ENCODE data around the gene KCNN3.

Gene KCNN3

DNA sequence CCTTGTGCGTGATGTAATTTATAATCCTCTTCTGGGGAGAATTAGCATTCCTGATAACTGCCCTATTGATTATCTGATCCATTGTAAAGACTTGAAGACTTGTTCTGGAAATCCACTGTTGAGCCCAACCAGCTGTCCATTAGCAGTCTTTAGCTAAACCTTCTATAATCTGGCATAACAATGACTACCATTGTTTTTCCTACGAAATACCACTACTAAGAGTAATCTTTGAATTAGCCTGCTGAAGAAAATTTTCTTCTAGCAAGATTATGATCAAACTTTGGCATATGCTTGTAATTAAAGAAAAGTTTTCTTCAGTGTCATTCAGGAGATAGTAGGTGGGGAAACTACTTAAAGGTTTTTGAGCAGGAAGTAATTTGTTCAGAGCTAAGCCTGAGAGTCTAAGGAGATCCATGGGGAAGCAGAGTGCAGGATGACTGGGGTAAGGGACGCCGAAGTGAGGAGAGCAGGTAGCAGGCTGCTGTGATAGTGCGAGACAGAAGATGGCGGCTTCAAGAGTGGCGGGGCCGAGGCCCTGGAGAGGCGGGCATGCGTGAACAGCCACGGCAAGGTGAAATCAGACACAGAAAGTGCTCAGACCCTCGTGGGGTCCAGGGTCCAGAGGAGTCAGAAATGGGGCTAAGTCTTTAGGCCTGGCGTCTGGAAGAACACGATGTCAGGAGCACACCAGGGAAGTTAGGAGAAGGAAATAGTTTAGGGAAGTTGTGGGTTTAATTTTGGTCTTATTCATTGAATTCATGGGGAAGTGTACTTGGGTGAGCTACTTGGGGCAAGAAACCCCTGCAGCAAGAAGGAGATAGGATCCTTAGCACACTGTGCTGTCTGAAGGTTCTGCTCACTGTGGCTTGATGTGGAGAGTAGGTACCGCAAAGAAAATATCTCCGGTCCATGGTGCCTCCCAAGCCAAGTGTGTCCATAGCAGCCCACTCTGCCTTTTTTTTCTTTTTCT lies 149.5 kb downstream of the KCNN3 start:
- DNase-seq = no peak

DNA sequence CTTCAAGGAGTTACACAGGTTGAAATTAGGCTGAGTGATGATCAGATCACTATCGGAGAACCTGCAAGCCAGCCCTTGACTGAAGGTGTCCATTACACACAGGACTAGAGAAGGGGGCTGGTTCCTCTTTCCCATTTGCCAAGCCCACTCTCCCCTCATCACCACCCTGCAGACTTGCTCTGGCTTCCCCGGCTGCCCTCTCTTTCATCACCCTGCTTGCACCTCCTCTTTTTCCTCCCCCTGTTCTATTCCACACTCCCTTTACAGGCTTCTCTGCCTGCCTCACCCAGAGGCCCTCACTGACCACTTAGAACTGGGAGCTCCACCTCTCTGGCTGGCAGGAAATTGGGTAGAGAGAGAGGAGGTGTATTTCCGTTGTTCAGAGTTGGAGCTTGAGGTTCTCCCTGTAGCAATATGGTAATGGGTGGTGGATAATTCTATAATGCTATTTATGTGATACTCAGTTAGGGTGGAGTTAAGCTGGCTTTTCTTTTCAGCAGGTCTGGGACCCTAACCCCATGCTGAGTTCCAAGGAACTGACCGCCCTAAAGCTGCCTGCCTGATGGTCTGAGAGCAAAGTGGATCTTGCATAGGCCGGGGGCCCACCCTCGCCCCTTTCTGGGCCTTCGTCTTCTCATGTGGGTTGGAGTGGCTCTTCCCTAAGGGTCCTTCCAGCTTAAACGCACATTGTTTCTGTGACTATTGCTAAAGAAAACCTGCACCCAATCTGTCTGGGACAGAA lies 150.3 kb downstream of the KCNN3 start:
- DNase-seq = no peak

- DNase-seq = no peak
Observed at GRCh38 chr1:154718566-154718965, 151.5 kb downstream of the KCNN3 start.

DNA sequence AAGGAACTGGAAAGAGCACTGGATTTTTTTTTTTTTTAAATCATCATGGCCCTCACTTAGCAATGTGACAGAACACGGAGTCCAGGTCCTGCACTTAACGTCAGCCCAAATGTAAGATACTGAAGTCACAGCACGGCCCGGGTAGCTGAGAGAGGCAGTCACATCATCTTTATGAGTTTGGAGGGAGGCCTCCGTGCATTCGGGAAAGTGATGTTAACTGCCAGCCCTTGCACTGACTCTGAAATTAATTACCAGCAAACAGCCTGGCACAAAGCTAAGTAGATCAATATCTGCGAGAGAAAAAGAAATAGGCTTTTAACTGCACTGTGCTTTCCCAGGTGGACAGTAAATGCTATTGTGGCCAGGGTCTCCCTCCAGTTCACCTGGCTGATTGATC lies 152.6 kb downstream of the KCNN3 start:
- no peak for DNase-seq

DNA sequence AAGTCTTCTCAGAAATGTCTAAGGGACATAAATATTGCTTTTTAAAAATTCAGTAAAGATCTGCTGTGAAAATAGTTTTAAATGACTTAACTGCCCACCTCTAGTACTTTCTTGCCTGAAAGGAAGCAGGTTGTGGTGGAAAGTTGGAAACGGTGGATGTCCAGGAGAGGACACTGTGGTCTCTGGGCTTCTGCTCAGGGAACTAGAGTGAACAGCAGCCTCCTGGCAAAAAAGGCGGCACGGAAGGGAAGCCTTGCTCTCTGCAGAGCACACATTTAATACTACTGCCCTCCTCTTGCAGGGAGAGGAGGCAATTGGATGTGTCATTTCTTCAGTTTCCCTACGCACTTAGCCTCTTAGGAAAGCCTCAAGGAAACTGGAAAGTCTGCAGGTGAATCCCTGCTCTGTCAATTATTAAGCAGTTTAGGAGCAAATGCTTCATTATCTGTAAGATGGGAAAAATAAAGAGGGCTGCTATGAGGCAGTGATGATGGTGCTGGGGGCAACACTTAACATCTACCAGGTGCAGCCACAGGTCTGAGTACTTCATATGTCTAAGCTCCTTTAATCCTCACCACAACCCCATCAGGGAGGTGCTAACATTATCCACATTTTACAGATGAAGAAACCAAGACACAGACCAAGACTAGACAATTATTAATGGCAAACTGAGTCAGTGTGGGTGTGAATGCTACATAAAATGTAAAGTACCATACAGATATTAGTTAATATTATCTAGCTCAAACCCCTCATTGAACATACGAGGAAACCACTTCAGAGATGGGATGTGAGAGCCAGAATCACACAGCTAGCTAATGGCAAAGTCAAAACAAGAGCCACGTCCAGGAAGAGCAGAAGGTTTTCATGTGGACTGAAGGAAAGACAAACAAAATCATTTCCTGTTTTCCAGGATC lies 153.2 kb downstream of the KCNN3 start:
- DNase-seq = no peak

DNA sequence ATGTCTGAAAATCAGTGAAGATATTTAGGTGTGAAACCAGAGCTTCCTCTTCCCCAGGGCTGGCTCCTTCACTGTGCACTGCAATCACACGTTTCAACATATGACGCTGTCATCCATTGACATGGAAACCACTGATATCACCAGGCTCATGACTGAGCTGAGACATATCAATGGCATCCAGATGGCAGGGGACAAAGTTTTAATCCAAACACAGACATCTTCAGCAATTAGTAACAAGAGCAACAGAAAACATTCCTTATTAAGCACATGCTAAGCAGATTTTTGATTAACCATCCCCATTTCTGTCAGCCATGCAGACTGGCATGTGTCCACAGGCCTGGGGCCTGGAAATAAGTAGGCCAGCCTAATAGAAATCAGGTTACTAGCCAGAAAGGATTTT lies 154.1 kb downstream of the KCNN3 start:
- no peak for DNase-seq

DNA sequence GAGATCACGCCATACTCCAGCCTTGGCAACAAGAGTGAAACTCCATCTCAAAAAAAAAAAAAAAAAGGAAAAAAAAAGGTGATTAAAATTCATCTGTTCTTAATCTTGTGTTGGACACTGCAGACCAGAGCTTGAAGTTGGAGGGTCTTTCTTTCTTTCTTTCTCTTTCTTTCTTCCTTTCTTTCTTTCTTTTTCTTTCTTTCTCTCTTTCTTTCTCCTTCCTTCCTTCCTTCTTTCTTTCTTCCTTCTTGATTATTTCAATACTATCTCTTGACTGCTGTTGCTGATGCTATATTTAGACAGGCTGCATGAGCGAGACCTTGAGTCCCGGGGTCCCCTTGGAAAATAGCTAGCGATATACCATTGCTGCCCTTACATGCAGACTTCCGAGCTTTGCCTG lies 154.7 kb downstream of the KCNN3 start:
- no peak for DNase-seq

GRCh38 chr1:154714638-154715037 lies 155.4 kb downstream of the KCNN3 start:
- DNase-seq = no peak

- DNase-seq = no peak
Observed at GRCh38 chr1:154714052-154714623, 155.9 kb downstream of the KCNN3 start.

DNA sequence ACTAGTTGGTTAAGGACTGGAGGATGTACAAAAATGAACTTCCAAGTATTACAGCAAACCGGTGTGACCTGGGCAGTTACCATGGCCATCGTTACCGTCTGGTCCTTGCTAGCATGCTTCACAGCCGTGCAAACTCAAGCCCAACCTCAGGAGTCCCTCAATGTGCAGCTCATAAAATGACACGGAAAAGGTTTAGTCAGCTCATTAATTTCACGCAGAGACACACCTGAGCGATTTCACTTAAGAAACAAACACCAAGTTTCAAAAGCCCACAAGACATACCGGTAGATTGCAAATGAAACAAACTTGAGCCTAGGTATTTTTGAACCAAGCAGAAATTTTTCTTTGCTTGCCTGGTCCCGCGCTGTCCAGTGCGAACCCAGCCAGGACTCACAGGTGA lies 157.1 kb downstream of the KCNN3 start:
- DNase-seq = no peak

- DNase-seq = no peak
Observed at GRCh38 chr1:154712166-154712810, 157.8 kb downstream of the KCNN3 start.

- no peak for DNase-seq
Observed at GRCh38 chr1:154711416-154711815, 158.7 kb downstream of the KCNN3 start.

- DNase-seq = no peak
Observed at GRCh38 chr1:154710106-154710505, 160.0 kb downstream of the KCNN3 start.

DNA sequence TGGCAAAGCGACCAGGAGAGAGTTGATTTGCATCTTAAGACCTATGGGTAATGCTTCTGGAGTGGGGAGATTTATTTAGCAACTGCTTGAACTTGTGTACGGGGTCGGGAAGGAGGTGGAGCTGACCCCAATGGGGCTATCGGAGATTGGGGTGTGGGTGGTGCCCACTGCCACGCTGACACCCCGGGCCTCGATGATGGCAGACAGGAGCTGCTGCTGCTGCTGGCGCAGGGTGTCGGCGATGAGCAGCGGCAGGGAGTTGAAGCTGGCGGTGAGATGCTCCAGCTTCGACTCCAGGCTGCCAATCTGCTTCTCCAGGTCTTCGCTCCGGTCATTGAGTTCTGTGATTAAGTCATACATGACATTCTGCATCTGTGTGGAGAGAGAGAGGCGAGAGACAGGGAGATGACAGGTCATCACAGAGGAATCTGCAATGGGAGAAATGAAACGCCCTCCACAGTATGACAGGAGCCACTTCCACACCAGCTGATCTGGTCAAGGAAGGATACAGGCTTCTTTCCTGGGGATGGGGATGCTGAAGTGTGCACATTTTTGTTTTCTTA lies 162.1 kb downstream of the KCNN3 start:
- no peak for DNase-seq

DNA sequence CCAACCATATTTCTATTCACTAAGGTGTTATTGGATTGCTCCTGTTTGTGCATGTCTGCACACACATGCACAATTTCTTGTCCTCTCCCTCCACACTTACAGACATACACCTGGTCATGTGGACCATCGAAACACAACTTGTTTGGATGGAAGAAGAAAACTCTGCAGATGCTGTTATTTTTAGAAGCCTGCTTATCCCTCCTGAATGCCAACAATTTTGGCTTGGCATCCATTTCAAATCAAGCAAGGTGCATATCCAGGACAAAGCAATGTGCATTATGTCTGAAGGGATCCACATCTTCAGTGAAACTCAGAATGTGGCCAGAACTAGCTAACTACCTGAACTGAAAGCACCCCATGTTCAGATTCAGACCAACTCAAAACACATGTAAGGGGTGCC lies 163.2 kb downstream of the KCNN3 start:
- DNase-seq = no peak

GRCh38 chr1:154705544-154705943 lies 164.5 kb downstream of the KCNN3 start:
- DNase-seq = no peak

- no peak for DNase-seq
Observed at GRCh38 chr1:154703170-154703569, 166.9 kb downstream of the KCNN3 start.

DNA sequence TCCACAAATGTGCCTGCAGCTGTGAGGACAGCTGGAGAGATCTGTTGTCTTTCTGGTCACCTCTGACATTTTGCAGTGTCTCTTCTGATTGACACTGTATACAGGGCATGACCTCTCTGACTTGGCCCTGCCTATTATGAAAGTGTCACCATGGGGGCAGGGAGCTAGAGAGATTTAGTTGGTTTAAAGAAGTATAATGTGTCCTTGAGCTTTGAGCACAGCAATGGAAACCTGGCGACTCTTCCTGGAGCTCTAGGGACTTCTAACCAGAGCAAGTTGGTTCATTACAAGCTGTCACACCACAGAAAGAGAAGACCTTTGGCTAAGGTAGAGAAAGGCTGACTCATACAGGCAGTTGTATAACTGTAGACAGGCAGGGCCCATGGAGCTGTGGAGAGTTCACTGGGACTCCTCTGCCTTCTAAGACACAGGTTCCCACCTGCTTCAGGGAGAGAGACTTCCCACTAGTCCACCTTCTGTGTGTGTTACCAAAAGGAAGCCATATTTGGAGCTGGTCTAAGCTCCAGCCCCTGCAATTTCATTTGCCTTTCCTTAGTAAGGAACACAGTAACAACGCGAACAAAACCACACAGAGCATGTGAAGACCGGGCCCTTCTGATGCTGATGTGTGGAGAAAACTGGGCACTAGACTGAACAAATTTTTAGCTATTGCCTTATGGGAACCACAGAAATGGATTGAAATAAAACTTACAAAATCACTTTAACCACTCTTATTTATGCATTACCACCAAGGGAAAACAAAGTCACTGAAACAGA lies 171.6 kb downstream of the KCNN3 start:
- no peak for DNase-seq

DNA sequence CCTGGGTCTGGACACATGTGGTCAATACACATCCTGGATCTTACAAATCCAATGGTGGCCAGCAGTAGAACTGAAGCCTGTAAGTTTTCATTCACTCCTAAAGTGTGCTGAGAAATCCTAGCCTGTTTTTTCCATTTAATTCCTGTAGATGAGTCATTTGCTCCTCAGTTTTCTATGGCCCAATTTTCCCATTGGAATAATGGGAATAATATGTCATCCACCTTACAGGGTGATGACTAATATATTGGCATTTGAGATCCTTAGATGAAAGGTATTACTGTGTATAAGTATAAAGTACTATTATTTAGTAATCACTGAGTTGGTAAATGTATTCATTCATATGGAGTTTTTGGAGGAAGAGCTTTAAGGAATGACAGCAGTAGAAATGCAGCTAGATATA lies 172.4 kb downstream of the KCNN3 start:
- DNase-seq = no peak

DNA sequence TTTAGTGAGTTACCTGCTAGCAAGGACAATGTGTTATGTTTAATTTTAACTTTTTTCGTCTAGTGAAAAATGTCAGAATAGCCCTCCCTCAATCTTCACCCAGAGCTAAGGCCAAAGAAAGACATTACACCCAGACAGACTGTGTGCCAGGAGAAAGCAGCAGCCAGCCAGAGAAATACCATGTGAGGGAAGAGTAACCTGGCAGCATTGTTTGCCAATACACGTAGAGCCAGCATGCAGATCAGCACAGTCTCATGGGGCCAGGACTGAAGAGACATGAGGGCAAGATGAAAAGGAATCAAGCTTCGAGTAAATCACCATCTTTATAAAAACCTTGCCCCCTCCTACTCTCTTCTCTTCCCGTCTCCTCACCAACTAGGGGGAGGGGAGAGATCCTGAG lies 173.6 kb downstream of the KCNN3 start:
- DNase-seq = no peak

DNA sequence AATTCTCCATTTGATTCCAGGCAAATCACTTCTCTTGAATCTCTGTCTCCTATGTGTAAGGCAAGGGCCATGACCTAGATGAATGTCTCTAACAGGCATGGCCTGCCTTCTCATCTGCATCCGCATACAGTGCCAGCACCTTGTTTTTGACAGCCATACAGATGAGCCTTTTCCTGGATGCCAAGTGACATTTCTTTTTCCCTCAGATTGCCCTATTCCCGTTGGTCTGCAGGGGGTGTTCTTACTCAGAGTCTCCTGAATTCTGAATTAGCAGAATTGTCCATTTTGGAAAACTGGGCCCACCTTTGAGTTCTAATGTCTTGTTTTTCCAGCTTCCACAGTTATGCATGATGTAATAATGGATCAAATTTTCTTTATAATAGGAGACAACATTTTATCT lies 174.1 kb downstream of the KCNN3 start:
- no peak for DNase-seq

Data from T-helper 9 cell (primary cell).